IgD-negative memory B cell (primary cell): ENCODE results near the gene DDX59. TPM values are rescaled to one million over a fixed set of nuclear protein-coding genes. Genes with fewer than 3 reads are reported as not detected.
A peak's percentile ranks its signal among the peaks of the same experiment; 100 is the strongest.
"Not testable (repeated sequence)": the region's sequence is repeated elsewhere in the genome, so short reads cannot be mapped to it uniquely, and the experiment has no call there.

Source experiments
- H3K27ac Mint-ChIP-seq, 3 donors: one replicate each; pipeline ENCODE4 v1.8.0; 2020 to 2022; ENCODE audit warnings: mild to moderate bottlenecking in 3 of 3, mixed read lengths in 3 of 3, moderate library complexity in 1 of 3
- H3K27me3 Mint-ChIP-seq: one replicate; pipeline ENCODE4 v1.8.0; 2021; ENCODE audit warnings: mixed read lengths
- H3K36me3 Mint-ChIP-seq: one replicate; pipeline ENCODE4 v1.8.0; 2020; ENCODE audit warnings: mild to moderate bottlenecking, mixed read lengths
- H3K4me1 Mint-ChIP-seq, 3 donors: one replicate each; pipeline ENCODE4 v1.8.0; 2020 to 2022; ENCODE audit warnings: mixed read lengths in 3 of 3, mild to moderate bottlenecking in 1 of 3
- H3K4me3 Mint-ChIP-seq, 4 donors: one replicate each; pipeline ENCODE4 v1.8.0; 2020 to 2022; ENCODE audit warnings: mild to moderate bottlenecking in 4 of 4, mixed read lengths in 4 of 4, moderate library complexity in 3 of 4
- H3K9me3 Mint-ChIP-seq, 3 donors: one replicate each; pipeline ENCODE4 v1.8.0; 2020 to 2021; ENCODE audit warnings: mixed read lengths in 3 of 3, mild to moderate bottlenecking in 1 of 3
- polyA plus RNA-seq: library from polyadenylated mRNA; unstranded; fragments of 300-500 nt; fragmentation: Illumina TruSeq; gene quantifications from one replicate; pipeline ENCODE4 v1.2.3, GENCODE V29; 2021

DDX59 gene
- polyA plus RNA-seq, 1 donor from 2014 or later: 19.1 TPM

GRCh38 chr1:200654660-200655059 is 15.0 kb downstream of the DDX59 start:
- H3K4me3 Mint-ChIP-seq: no peak overlapping the region
- H3K36me3 Mint-ChIP-seq: peaks cover 12% of the 10 kb centered on the region
- H3K27me3 Mint-ChIP-seq: no peaks in the 10 kb centered on the region
- peak overlapping the region in 1 of 3 donors; percentile 56 for H3K27ac Mint-ChIP-seq
- no peaks in the 10 kb centered on the region for H3K9me3 Mint-ChIP-seq
- H3K4me1 Mint-ChIP-seq: peaks cover 15 to 22% (median 19%) of the 10 kb centered on the region in 3 donors

- Mint-ChIP-seq H3K4me3 (peak overlapping the region in 2 of 4 donors; percentile 6 to 23), H3K36me3 (peaks cover 12% of the 10 kb centered on the region)
Observed at GRCh38 chr1:200653022-200653462, 16.7 kb downstream of the DDX59 start.

GRCh38 chr1:200652378-200652777 is 17.3 kb downstream of the DDX59 start:
- Mint-ChIP-seq H3K27ac (no peak overlapping the region), H3K36me3 (peaks cover 10% of the 10 kb centered on the region)

More at GRCh38 chr1:200653022-200653462, 16.7 kb downstream of the DDX59 start:
- Mint-ChIP-seq H3K27ac (peak overlapping the region in 2 of 3 donors; percentile 40 to 62), H3K27me3 (no peaks in the 10 kb centered on the region), H3K4me1 (peaks cover 15 to 22% (median 21%) of the 10 kb centered on the region in 3 donors), H3K9me3 (no peaks in the 10 kb centered on the region)

DNA sequence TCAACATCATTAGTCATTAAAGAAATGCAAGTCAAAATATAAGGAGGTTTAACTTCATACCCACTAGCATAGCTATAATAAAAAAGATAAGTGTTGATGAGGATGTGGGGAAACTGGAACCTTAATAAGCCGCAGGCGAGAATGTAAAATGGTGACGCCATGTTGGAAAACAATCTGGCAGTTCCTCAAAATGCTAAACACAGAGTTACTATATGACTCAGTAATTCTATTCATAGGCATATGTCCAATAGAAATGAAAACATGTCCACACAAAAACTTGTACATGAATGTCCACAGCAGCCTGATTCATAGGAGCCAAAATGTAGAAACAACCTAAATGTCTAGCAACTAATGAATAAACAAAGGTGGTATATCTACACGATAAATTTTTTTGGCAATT is 23.2 kb downstream of the DDX59 start:
- Mint-ChIP-seq H3K27me3 (no peaks in the 10 kb centered on the region), H3K4me3 (peak overlapping the region in 1 of 4 donors; percentile 67), H3K27ac (peak overlapping the region in 2 of 3 donors; percentile 5 to 20), H3K36me3 (peaks cover 4% of the 10 kb centered on the region), H3K9me3 (no peaks in the 10 kb centered on the region), H3K4me1 (peaks cover 4 to 9% (median 7%) of the 10 kb centered on the region in 3 donors)

More at GRCh38 chr1:200652378-200652777, 17.3 kb downstream of the DDX59 start:
- peaks cover 15 to 22% (median 21%) of the 10 kb centered on the region in 3 donors for H3K4me1 Mint-ChIP-seq
- no peaks in the 10 kb centered on the region for H3K9me3 Mint-ChIP-seq
- H3K4me3 Mint-ChIP-seq: no peak overlapping the region
- H3K27me3 Mint-ChIP-seq: no peaks in the 10 kb centered on the region

- Mint-ChIP-seq H3K9me3 (no peaks in the 10 kb centered on the region), H3K27me3 (no peaks in the 10 kb centered on the region), H3K4me1 (peaks cover 9 to 15% (median 12%) of the 10 kb centered on the region in 3 donors), H3K27ac (no peak overlapping the region), H3K36me3 (peaks cover 6% of the 10 kb centered on the region), H3K4me3 (no peak overlapping the region)
Observed at GRCh38 chr1:200644021-200644420, 25.7 kb downstream of the DDX59 start.

DNA sequence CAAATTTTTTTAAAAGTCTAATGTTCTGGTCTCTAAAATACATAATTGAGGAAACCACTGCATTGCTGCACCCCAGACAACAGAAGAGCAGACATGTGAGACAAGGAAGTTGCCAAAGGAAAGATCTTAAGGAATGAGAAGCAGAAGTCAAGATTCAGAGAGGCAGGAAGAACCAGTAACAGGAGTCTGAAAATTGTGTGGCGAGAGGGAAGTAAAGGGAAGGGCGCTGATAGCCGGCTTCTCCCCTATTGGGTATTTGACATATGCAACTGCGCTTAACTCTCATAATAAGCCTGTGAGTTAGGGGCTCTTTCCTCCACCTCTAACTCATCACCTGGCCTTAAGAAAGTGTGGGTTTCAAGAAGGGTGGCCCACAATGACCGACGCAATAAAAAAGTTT is 27.2 kb downstream of the DDX59 start:
- Mint-ChIP-seq H3K4me1 (peaks cover 9 to 14% (median 12%) of the 10 kb centered on the region in 3 donors), H3K27ac (peak overlapping the region in 1 of 3 donors; percentile 53), H3K9me3 (no peaks in the 10 kb centered on the region), H3K36me3 (peaks cover 6% of the 10 kb centered on the region), H3K4me3 (no peak overlapping the region), H3K27me3 (no peaks in the 10 kb centered on the region)

DNA sequence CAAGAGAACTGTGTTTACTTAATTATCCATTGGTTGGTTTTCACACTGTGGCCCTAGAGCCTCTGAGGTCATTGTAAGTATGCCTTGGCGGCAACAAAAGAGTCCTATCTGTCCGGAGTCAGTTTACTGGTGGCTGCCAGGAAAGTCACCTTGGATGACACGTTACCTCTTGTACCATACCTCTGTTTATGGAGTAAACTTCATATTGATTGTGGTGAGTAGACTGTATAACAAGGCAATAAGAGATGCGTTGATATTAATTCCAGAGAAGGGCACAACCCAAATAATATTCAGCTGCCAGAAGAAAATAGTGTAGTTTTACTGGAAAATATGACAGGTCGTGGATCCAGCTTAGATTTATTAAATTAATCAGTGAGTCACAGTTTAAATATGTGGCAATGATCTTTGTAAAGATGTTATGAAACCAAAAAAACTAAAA is 28.7 kb downstream of the DDX59 start:
- no peak overlapping the region for H3K4me3 Mint-ChIP-seq
- no peak overlapping the region for H3K27ac Mint-ChIP-seq
- no peaks in the 10 kb centered on the region for H3K27me3 Mint-ChIP-seq
- H3K9me3 Mint-ChIP-seq: no peaks in the 10 kb centered on the region
- H3K4me1 Mint-ChIP-seq: peaks cover 5 to 7% (median 5%) of the 10 kb centered on the region in 3 donors
- H3K36me3 Mint-ChIP-seq: peaks cover 3% of the 10 kb centered on the region

DNA sequence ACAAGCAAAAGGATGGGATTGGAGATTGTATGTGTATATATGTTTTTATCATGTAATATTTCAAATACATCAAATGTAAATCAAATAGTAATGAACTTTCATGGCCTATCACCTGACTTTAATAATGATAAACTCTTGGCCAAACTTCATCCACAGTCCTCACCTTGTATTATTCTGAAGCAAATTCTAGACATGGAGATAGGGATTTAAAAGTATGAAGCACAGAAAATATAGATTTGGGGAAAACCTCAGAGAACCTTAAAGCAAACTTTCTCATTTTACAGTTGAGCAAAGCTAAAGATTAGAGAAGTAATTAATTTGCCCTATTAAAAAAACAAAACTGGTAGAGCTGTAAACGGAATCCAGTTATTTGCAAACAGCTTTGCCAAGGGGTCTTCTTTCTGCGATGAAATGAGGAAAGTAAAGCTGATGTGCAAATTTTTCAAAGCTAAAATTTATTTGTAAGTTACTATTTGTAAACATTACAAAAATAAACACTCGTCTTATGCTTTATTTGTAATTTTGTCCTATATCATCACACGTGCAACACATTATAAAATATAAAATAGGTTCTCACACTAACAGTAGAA is 29.2 kb downstream of the DDX59 start:
- peaks cover 5 to 7% (median 5%) of the 10 kb centered on the region in 3 donors for H3K4me1 Mint-ChIP-seq
- no peaks in the 10 kb centered on the region for H3K27me3 Mint-ChIP-seq
- H3K4me3 Mint-ChIP-seq: no peak overlapping the region
- H3K27ac Mint-ChIP-seq: no peak overlapping the region
- peaks cover 3% of the 10 kb centered on the region for H3K36me3 Mint-ChIP-seq
- no peaks in the 10 kb centered on the region for H3K9me3 Mint-ChIP-seq

GRCh38 chr1:200638073-200638472 is 31.6 kb downstream of the DDX59 start:
- Mint-ChIP-seq H3K27me3 (no peaks in the 10 kb centered on the region), H3K9me3 (no peaks in the 10 kb centered on the region), H3K4me1 (peaks cover 5 to 7% (median 5%) of the 10 kb centered on the region in 3 donors), H3K27ac (no peak overlapping the region), H3K4me3 (no peak overlapping the region), H3K36me3 (peaks cover 4% of the 10 kb centered on the region)

DNA sequence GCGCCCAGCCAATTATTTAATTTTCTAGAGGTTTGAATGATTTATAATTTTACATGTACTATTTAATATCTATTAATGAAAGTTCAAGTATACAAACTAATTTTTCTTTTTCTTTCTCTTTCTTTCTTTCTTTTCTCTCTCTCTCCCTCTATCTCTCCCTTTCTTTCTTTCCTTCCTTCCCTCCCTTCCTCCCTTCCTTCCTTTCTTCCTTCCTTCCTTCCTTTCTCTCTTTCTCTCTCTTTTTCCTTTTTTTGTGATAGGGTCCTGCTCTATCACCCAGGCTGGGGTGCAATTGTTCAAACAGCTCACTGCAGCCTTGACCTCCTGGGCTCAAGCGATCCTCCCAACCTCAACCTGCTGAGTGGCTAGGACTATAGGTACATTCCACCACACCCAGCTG is 33.0 kb downstream of the DDX59 start:
- Mint-ChIP-seq H3K27me3 (no peaks in the 10 kb centered on the region), H3K9me3 (no peaks in the 10 kb centered on the region), H3K4me1 (peaks cover 5 to 6% (median 5%) of the 10 kb centered on the region in 3 donors), H3K4me3 (peak overlapping the region in 2 of 4 donors; percentile 20 to 38), H3K27ac (no peak overlapping the region), H3K36me3 (peaks cover 4% of the 10 kb centered on the region)

GRCh38 chr1:200634261-200635122 is 35.2 kb downstream of the DDX59 start:
- Mint-ChIP-seq H3K9me3 (no peaks in the 10 kb centered on the region), H3K4me3 (no peak overlapping the region), H3K27me3 (no peaks in the 10 kb centered on the region), H3K36me3 (peaks cover 2% of the 10 kb centered on the region), H3K4me1 (peaks cover 0 to under 1% (median 0%) of the 10 kb centered on the region in 3 donors), H3K27ac (no peak overlapping the region)

GRCh38 chr1:200631375-200631774 is 38.3 kb downstream of the DDX59 start:
- Mint-ChIP-seq H3K4me1 (peaks cover 15 to 20% (median 19%) of the 10 kb centered on the region in 3 donors), H3K9me3 (no peaks in the 10 kb centered on the region), H3K27ac (no peak overlapping the region), H3K4me3 (peak overlapping the region in 2 of 4 donors; percentile 0 to 8), H3K27me3 (no peaks in the 10 kb centered on the region), H3K36me3 (peaks cover 2% of the 10 kb centered on the region)

- not testable (repeated sequence) for H3K27ac Mint-ChIP-seq, H3K4me3 Mint-ChIP-seq, H3K27me3 Mint-ChIP-seq, H3K36me3 Mint-ChIP-seq, H3K9me3 Mint-ChIP-seq
- H3K4me1 Mint-ChIP-seq: peaks cover 15 to 20% (median 19%) of the 10 kb centered on the region in 3 donors
Observed at GRCh38 chr1:200630515-200630899, 39.2 kb downstream of the DDX59 start.

- Mint-ChIP-seq H3K27ac (peak overlapping the region in 1 of 3 donors; percentile 31), H3K4me1 (peaks cover 15 to 20% (median 19%) of the 10 kb centered on the region in 3 donors), H3K36me3 (peaks cover 2% of the 10 kb centered on the region)
Observed at GRCh38 chr1:200629876-200630514, 39.7 kb downstream of the DDX59 start.

More at GRCh38 chr1:200629876-200630514, 39.7 kb downstream of the DDX59 start:
- Mint-ChIP-seq H3K9me3 (no peaks in the 10 kb centered on the region), H3K27me3 (no peaks in the 10 kb centered on the region), H3K4me3 (no peak overlapping the region)
